ENCODE data around the gene HRC. TPM values are rescaled to one million over a fixed set of nuclear protein-coding genes. Genes with fewer than 3 reads are reported as not detected.

Gene HRC
- total and polyA plus RNA-seq, 2 of the 8 experiments (the other 6 are each of a cell fraction or from before 2014, with no cell fraction given), result 2.3 to 2.6 TPM

GRCh38 chr19:49114630-49115363, 40.4 kb downstream of the HRC start:
- TF ChIP-seq SIX5 (IDR thresholded peaks at IDR 0.05; ENCODE audit: low read depth, low read length) (peak; percentile 78), KDM4A (IDR thresholded peaks at IDR 0.05; ENCODE audit: low read depth, low read length, severe bottlenecking) (peak; percentile 57), EGR1 (IDR thresholded peaks at IDR 0.05; ENCODE audit: borderline replicate concordance, low read depth, low read length) (peak; percentile 86; the same call in 1 of the 2 replicates), HDAC2 (IDR thresholded peaks at IDR 0.05; ENCODE audit: borderline replicate concordance in 1 of 2, low read depth in 2 of 2, low read length in 2 of 2) (peak in 1 of 2 experiments; percentile 49; a peak in 1 of 4 replicates), YY1 (IDR thresholded peaks at IDR 0.05; ENCODE audit: low read depth, low read length) (no peak), MAX (IDR thresholded peaks at IDR 0.05) (peak; percentile 43; the same call in 1 of the 2 replicates), NANOG (IDR thresholded peaks at IDR 0.05; ENCODE audit: insufficient read depth, low read depth, low read length, poor library complexity, severe bottlenecking) (no peak), BACH1 (IDR thresholded peaks at IDR 0.05; ENCODE audit: low read length) (0 out of 2 replicates have a peak, but pooled peaks have one; percentile 26), SP4 (IDR thresholded peaks at IDR 0.05; ENCODE audit: low read length) (no peak), CHD2 (IDR thresholded peaks at IDR 0.05; ENCODE audit: low read length) (0 out of 2 replicates have a peak, but pooled peaks have one; percentile 25)
- Histone ChIP-seq H4K20me1 (replicated peaks in 1 of 2; ENCODE audit: control insufficient read depth in 1 of 2, insufficient read depth in 2 of 2, low read length in 2 of 2) (peaks cover 0 to 5% of the 10 kb centered on the region in 2 experiments), H4K5ac (ENCODE audit: insufficient read length, low read depth, low read length) (no peak overlapping the region), H4K91ac (replicated peaks; ENCODE audit: insufficient read length, low read length) (no peak overlapping the region), H3K9me3 (ENCODE audit: insufficient read depth in 2 of 2, low read depth in 1 of 2, low read length in 1 of 2) (no peaks in the 10 kb centered on the region), H2BK120ac (replicated peaks; ENCODE audit: low read depth, low read length) (no peak overlapping the region), H2AK5ac (ENCODE audit: low read depth, low read length) (no peak overlapping the region), H3K56ac (replicated peaks; ENCODE audit: insufficient read length, low read depth, low read length) (no peak overlapping the region), H2AFZ (ENCODE audit: low read length) (no peak overlapping the region), H3K27me3 (replicated peaks in 1 of 4; ENCODE audit: control insufficient read depth in 3 of 4, extremely low read depth in 1 of 4, insufficient read depth in 3 of 4, low read length in 3 of 4) (peaks cover 0 to 5% (median 3%) of the 10 kb centered on the region in 4 experiments; a peak in 6 of 7 replicates), H3K23ac (ENCODE audit: insufficient read length) (no peak overlapping the region), H3K4me1 (replicated peaks in 1 of 4; ENCODE audit: control insufficient read depth in 3 of 4, insufficient read depth in 4 of 4, low read length in 3 of 4) (peaks cover 0 to 4% (median 2%) of the 10 kb centered on the region in 4 experiments; a peak in 4 of 7 replicates), H3K36me3 (ENCODE audit: control insufficient read depth in 2 of 4, insufficient read depth in 4 of 4, low read length in 3 of 4) (no peaks in the 10 kb centered on the region), H3K23me2 (ENCODE audit: low read depth, low read length) (peaks cover 20% of the 10 kb centered on the region), H3K79me1 (ENCODE audit: low read depth, low read length) (peaks cover 2% of the 10 kb centered on the region; the same call in 1 of the 2 replicates), H4K8ac (ENCODE audit: extremely low read depth, insufficient read depth, low read length) (no peak overlapping the region; the same call in 1 of the 2 replicates), H3K4me3 (ENCODE audit: extremely low read depth in 1 of 4, insufficient read depth in 2 of 4, low read depth in 3 of 4, low read length in 4 of 4) (peak overlapping the region; percentile 57 to 78 (median 62)), H3K9ac (replicated peaks in 1 of 4; ENCODE audit: extremely low read depth in 1 of 4, low read depth in 3 of 4, low read length in 3 of 4) (peak overlapping the region in 1 of 4 experiments; percentile 51; a peak in 1 of 7 replicates), H2BK20ac (ENCODE audit: low read length) (no peak overlapping the region), H3K14ac (ENCODE audit: insufficient read length) (no peak overlapping the region), H3K18ac (ENCODE audit: extremely low read depth, low read length) (peak overlapping the region; percentile 60; the same call in 1 of the 2 replicates), H2BK12ac (ENCODE audit: low read depth, low read length) (no peak overlapping the region), H3K79me2 (ENCODE audit: control insufficient read depth in 1 of 2, insufficient read depth in 2 of 2, low read length in 2 of 2) (no peaks in the 10 kb centered on the region), H3K27ac (ENCODE audit: low read depth, low read length) (no peak overlapping the region), H3K4me2 (ENCODE audit: insufficient read depth in 1 of 2, low read depth in 2 of 2, low read length in 2 of 2) (peak overlapping the region; percentile 81 to 99), H2BK5ac (ENCODE audit: low read depth, low read length) (no peak overlapping the region; the same call in 1 of the 2 replicates), H2BK15ac (ENCODE audit: low read length) (no peak overlapping the region), H3K4ac (replicated peaks; ENCODE audit: insufficient read length, low read depth, low read length) (no peak overlapping the region)
- WGBS, 2 experiments (ENCODE audit: extremely low coverage in 1 of 2, insufficient coverage in 1 of 2, insufficient read length in 1 of 2, insufficient replicate concordance in 2 of 2, low coverage in 1 of 2, low lambda C conversion rate in 2 of 2, missing lambda C conversion rate in 1 of 2), result 18% methylated on average over 31 of the region's 68 CpGs; no CpG with 5 or more reads in 1 of the 2 experiments
- POLR2A ChIA-PET (ENCODE audit: partially characterized antibody), result interaction anchor here (0.9 to 7.8 kb wide), 15 partner anchors 9 to 224 kb away, joined by 3 to 67 read pairs (median 3); a partner anchor contains a TSS
- DNase-seq (ENCODE audit: low read depth in 1 of 2, low spot score in 2 of 2), result peak in 1 of 2 experiments; percentile 86
- CTCF ChIA-PET (ENCODE audit: partially characterized antibody), result interaction anchor here (0.7 to 3.2 kb wide), 16 partner anchors 9 to 272 kb away, joined by 3 to 17 read pairs (median 6); no protein-coding TSS in a partner anchor
- no peak for FAIRE-seq

All from H1 (cell line).